22Rv1 (cell line): ENCODE measurements around the gene PCDHGA11.
"Not testable (repeated sequence)": the region's sequence is repeated elsewhere in the genome, so short reads cannot be mapped to it uniquely, and the experiment has no call there.

Experiments used
- ZFX ChIP-seq: fragments of 450-650 bp; IDR thresholded peaks from 2 replicates; pipeline ENCODE4 v1.6.1; 2017; ENCODE audit warnings: antibody characterized with exemption, borderline replicate concordance
- TF ChIP-seq, protein P1 (sequence below): fragments of 450-650 bp; IDR thresholded peaks from 2 replicates; pipeline ENCODE4 v1.5.1; 2017; ENCODE audit warnings: mild to moderate bottlenecking

DNA sequence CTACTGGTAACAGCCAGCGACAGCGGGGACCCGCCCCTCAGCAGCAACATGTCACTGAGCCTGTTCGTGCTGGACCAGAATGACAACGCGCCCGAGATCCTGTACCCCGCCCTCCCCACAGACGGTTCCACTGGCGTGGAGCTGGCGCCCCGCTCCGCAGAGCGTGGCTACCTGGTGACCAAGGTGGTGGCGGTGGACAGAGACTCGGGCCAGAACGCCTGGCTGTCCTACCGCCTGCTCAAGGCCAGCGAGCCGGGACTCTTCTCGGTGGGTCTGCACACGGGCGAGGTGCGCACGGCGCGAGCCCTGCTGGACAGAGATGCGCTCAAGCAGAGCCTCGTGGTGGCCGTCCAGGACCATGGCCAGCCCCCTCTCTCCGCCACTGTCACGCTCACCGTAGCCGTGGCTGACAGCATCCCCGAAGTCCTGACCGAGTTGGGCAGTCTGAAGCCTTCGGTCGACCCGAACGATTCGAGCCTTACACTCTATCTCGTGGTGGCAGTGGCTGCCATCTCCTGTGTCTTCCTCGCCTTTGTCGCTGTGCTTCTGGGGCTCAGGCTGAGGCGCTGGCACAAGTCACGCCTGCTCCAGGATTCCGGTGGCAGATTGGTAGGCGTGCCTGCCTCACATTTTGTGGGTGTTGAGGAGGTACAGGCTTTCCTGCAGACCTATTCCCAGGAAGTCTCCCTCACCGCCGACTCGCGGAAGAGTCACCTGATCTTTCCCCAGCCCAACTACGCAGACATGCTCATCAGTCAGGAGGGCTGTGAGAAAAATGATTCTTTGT lies 26.3 kb upstream of the PCDHGA11 start:
- TF ChIP-seq, protein P1, sequence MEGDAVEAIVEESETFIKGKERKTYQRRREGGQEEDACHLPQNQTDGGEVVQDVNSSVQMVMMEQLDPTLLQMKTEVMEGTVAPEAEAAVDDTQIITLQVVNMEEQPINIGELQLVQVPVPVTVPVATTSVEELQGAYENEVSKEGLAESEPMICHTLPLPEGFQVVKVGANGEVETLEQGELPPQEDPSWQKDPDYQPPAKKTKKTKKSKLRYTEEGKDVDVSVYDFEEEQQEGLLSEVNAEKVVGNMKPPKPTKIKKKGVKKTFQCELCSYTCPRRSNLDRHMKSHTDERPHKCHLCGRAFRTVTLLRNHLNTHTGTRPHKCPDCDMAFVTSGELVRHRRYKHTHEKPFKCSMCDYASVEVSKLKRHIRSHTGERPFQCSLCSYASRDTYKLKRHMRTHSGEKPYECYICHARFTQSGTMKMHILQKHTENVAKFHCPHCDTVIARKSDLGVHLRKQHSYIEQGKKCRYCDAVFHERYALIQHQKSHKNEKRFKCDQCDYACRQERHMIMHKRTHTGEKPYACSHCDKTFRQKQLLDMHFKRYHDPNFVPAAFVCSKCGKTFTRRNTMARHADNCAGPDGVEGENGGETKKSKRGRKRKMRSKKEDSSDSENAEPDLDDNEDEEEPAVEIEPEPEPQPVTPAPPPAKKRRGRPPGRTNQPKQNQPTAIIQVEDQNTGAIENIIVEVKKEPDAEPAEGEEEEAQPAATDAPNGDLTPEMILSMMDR: not testable (repeated sequence)
- TF ChIP-seq ZFX: not testable (repeated sequence)
